ENCODE measurements around the gene FMNL2. TPM values are rescaled to one million over a fixed set of nuclear protein-coding genes. Genes with fewer than 3 reads are reported as not detected.
"Not testable (repeated sequence)": the region's sequence is repeated elsewhere in the genome, so short reads cannot be mapped to it uniquely, and the experiment has no call there.

Gene FMNL2
- total and polyA plus RNA-seq, 2 experiments from 2014 or later, result 5.1 to 11.7 TPM

DNA sequence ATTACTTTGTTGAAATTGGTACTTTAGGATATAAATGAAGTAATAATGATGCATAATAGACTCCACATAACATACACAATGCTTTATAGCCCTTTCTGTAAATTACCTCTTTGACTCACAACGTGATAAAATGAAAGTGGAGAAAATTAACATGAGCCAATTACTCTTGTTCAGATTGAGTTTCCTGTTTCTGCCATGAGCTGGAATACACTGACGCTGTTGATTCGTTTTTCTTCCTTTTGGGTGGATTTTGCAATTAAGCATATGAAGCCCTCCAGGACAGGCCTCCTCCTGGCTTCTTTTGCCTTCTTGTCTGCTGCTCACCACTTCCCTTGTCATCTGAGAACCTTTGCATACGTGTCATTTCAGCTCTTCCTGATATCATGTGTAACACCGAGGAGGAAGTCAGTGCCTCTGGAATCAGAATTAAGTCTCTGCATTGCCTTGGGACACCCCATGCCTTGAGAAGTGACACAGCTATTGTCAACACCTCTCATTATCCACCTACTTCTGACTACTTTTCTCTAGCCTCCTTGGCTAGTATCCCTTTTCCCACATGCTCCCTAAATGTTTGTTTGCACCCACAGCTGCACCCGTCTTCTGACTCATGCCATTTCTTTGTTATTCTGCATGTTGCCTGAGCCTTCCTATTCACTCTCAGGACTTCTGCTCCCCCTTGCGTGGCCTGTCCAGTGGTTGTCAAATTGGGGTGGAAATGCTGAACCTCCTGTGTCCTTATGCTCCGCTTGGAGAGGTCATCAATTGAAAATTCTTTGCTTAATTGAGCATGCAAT lies 134.1 kb downstream of the FMNL2 start:
- TF ChIP-seq, protein P1, sequence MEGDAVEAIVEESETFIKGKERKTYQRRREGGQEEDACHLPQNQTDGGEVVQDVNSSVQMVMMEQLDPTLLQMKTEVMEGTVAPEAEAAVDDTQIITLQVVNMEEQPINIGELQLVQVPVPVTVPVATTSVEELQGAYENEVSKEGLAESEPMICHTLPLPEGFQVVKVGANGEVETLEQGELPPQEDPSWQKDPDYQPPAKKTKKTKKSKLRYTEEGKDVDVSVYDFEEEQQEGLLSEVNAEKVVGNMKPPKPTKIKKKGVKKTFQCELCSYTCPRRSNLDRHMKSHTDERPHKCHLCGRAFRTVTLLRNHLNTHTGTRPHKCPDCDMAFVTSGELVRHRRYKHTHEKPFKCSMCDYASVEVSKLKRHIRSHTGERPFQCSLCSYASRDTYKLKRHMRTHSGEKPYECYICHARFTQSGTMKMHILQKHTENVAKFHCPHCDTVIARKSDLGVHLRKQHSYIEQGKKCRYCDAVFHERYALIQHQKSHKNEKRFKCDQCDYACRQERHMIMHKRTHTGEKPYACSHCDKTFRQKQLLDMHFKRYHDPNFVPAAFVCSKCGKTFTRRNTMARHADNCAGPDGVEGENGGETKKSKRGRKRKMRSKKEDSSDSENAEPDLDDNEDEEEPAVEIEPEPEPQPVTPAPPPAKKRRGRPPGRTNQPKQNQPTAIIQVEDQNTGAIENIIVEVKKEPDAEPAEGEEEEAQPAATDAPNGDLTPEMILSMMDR (IDR thresholded peaks at IDR 0.05; ENCODE audit: low read depth, low read length), result no peak
- DNase-seq (ENCODE audit: low read depth in 1 of 2, low spot score in 1 of 2), result peak in 1 of 2 donors; percentile 59
- Histone ChIP-seq H3K27me3 (no peaks in the 10 kb centered on the region), H3K4me1 (ENCODE audit: low read depth) (peaks cover 36% of the 10 kb centered on the region), H3K27ac (no peak overlapping the region), H3K9me3 (ENCODE audit: low read depth) (no peaks in the 10 kb centered on the region), H3K36me3 (no peaks in the 10 kb centered on the region), H3K4me3 (no peak overlapping the region)

DNA sequence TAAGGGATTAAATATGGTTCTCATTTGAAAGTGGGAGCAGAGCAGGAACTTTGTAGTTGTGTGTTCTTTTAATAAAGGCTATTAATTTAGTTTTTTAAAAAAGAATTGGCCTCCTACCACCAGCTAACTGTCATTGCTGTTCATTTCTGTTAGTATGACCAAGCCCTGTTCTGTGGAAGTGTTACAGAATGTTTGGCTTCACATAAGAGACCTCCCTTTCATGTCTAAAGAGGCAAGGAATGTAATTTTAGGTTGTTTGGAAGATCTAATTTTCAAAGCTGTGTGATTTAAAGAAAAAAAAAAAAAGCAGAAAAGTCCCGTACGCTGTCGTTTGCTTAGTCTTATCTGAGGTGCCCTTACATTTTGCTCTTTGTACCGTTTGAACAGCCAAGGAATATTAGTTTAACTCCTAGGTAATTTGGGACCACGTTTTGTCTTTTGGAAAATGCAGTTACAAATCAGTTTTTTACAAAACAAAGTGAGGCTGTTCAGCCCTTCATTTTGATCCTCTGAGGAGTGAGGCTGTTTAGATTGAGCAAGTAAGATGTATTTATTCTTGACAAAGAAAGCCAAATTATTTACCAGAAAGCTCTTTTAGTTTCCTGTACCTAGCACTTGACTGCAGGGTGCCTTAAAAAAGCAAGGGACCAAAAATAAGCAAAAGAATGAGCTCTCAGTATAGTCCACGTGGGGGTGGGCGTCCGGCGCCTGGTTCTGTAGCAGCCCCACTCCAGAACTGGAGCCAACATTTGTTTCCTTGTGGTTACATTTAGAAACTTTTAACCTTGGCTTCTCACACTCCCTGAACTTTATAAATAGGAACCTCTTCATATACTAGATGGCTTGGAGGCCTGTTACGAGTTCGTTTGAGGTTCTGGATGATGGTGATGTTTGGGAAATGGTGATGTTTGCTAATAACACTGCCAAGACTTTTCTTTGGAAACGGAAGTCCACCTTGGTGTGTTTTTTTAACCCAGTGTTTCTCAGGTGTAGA lies 136.2 kb downstream of the FMNL2 start:
- peaks cover 33% of the 10 kb centered on the region for H3K4me1 ChIP-seq (ENCODE audit: low read depth)
- no peak for DNase-seq (ENCODE audit: low read depth in 1 of 2, low spot score in 1 of 2)
- TF ChIP-seq, protein P1 (IDR thresholded peaks at IDR 0.05; ENCODE audit: low read depth, low read length), result no peak
- H3K27me3 ChIP-seq, result no peaks in the 10 kb centered on the region
- H3K9me3 ChIP-seq (ENCODE audit: low read depth), result no peaks in the 10 kb centered on the region
- H3K27ac ChIP-seq, result peak overlapping the region; percentile 59
- H3K36me3 ChIP-seq, result no peaks in the 10 kb centered on the region
- H3K4me3 ChIP-seq, result no peak overlapping the region

DNA sequence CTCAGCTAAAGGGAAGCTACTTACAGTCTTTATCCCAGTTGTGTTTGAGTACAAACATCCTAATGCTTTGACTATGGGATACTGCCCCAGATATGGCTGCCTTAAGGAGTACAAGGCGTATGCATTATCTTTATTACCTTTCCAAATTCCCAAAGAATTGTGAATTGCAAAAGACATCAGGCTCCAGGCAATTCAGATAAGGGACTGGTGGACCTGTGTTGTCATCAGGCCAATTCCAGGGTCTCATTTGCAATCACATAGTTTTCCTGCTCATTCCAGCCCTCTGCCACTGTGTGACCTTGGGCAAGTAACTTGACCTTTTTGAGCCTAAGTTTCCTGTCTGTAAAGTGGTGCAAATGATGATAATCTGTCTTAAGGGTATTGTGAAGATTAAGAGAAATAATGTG lies 137.5 kb downstream of the FMNL2 start:
- peaks cover 33% of the 10 kb centered on the region for H3K4me1 ChIP-seq (ENCODE audit: low read depth)
- H3K4me3 ChIP-seq, result no peak overlapping the region
- no peak for DNase-seq (ENCODE audit: low read depth in 1 of 2, low spot score in 1 of 2)
- no peaks in the 10 kb centered on the region for H3K27me3 ChIP-seq
- no peaks in the 10 kb centered on the region for H3K9me3 ChIP-seq (ENCODE audit: low read depth)
- H3K27ac ChIP-seq, result no peak overlapping the region
- H3K36me3 ChIP-seq, result no peaks in the 10 kb centered on the region
- TF ChIP-seq, protein P1 (IDR thresholded peaks at IDR 0.05; ENCODE audit: low read depth, low read length), result no peak

DNA sequence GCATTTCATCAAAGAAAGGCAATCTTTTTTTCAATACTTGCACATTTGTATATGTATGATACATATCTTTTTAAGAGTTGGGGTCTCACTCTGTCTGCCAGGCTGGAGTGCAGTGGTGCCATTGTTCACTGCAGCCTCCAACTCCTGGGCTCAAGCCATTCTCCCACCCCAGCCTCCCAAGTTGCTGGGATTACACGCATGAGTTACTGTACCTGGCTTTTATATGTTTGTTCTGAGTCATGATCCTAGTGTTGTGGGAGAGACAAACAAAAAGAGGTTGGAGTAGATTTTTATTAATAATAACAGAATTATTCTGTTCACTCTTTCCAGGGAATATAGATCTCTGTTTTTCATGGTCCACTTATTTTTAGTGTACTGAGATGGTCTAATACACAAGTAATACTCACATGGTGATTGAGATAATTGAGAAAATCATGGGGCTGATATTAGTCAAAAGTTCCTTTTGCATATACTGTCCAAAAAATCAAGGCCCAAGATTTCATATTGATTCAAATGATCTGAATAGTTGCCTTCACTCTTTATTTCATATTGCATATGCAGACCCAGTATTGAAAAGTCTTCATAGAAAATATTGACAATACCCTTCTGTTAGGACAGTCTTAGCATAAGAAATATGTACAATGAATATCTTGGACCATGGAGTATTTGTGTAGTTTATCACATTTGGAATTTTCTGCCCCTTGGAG lies 138.3 kb downstream of the FMNL2 start:
- DNase-seq (ENCODE audit: low read depth in 1 of 2, low spot score in 1 of 2), result no peak
- Histone ChIP-seq H3K9me3 (ENCODE audit: low read depth) (no peaks in the 10 kb centered on the region), H3K27ac (no peak overlapping the region), H3K27me3 (no peaks in the 10 kb centered on the region), H3K4me3 (no peak overlapping the region), H3K36me3 (no peaks in the 10 kb centered on the region), H3K4me1 (ENCODE audit: low read depth) (peaks cover 33% of the 10 kb centered on the region)
- TF ChIP-seq, protein P1 (IDR thresholded peaks at IDR 0.05; ENCODE audit: low read depth, low read length), result no peak

DNA sequence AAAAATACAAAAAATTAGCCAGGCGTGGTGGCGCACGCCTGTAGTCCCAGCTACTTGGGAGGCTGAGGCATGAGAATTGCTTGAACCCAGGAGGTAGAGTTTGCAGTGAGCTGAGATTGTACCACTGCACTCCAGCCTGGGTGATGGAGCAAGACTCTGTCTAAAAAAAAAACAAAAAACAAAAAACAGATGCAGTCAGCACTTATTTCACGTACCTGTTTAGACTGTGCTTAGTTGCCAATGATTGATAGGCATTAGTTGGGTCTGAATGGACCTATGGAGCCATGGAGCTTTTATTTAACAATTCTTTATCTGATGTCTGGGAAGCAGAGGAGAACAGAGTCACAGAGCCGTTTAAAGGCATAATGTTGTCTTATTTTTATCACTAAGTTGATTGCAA lies 139.5 kb downstream of the FMNL2 start:
- not testable (repeated sequence) for H3K9me3 ChIP-seq (ENCODE audit: low read depth); DNase-seq (ENCODE audit: low read depth in 1 of 2, low spot score in 1 of 2); H3K27ac ChIP-seq; H3K4me3 ChIP-seq; H3K27me3 ChIP-seq; H3K36me3 ChIP-seq
- H3K4me1 ChIP-seq (ENCODE audit: low read depth), result peaks cover 24% of the 10 kb centered on the region

Data from cardiac muscle cell (in vitro differentiated cells and primary cell).